HepG2 (cell line): ENCODE measurements around the gene PGA3. TPM values are rescaled to one million over a fixed set of nuclear protein-coding genes. Genes with fewer than 3 reads are reported as not detected.
A peak's percentile ranks its signal among the peaks of the same experiment; 100 is the strongest.

Source experiments
- ATRX ChIP-seq: sonication (generic); formaldehyde crosslinking; IDR thresholded peaks from 2 replicates; pipeline ENCODE4 v1.4.0; 2020; ENCODE audit warnings: missing genetic modification reagents, borderline replicate concordance
- KAT2B ChIP-seq: fragments of 150-350 bp; IDR thresholded peaks from 2 replicates; pipeline ENCODE4 v1.6.1; 2014; ENCODE audit warnings: low read depth, low read length, borderline replicate concordance
- NFYC ChIP-seq: IDR thresholded peaks from 2 replicates; pipeline ENCODE4 v1.6.1; 2016; ENCODE audit warnings: missing genetic modification reagents, missing compliant biosample characterization
- NR2F6 ChIP-seq, 2 experiments: IDR thresholded peaks; 2 replicates each; pipeline ENCODE4 v1.6.1; 2016; ENCODE audit warnings: antibody characterized with exemption in 1 of 2, mild to moderate bottlenecking in 1 of 2
- POLR2AphosphoS2 ChIP-seq: IDR thresholded peaks from 2 replicates; pipeline ENCODE4 v1.6.1; 2011; ENCODE audit warnings: low read depth, low read length, improper control_type of control experiment
- PRPF4 ChIP-seq: fragments of 200-400 bp; formaldehyde crosslinking; IDR thresholded peaks from 2 replicates; pipeline ENCODE4 v1.6.1; 2016; ENCODE audit warnings: low read length, low read depth; ENCODE audit not compliant: poor library complexity, severe bottlenecking
- SIN3B ChIP-seq: fragments of 150-350 bp; IDR thresholded peaks from 2 replicates; pipeline ENCODE4 v1.6.1; 2014; ENCODE audit warnings: low read length
- SOX5 ChIP-seq: IDR thresholded peaks from 2 replicates; pipeline ENCODE4 v1.6.1; 2016; ENCODE audit warnings: borderline replicate concordance
- TARDBP ChIP-seq: sonication (generic); formaldehyde crosslinking; IDR thresholded peaks from 2 replicates; pipeline ENCODE4 v1.8.0; 2022; ENCODE audit warnings: mild to moderate bottlenecking, missing genetic modification reagents
- TGIF2 ChIP-seq: IDR thresholded peaks from 2 replicates; pipeline ENCODE4 v1.6.1; 2016; ENCODE audit warnings: control low read depth, missing compliant biosample characterization
- ZMYM4 ChIP-seq: sonication (generic); formaldehyde crosslinking; IDR thresholded peaks from 2 replicates; pipeline ENCODE4 v1.8.1; 2023; ENCODE audit warnings: mild to moderate bottlenecking, missing genetic modification reagents
- ZNF20 ChIP-seq: sonication (generic); formaldehyde crosslinking; IDR thresholded peaks from 2 replicates; pipeline ENCODE4 v1.4.0; 2020; ENCODE audit warnings: mild to moderate bottlenecking, moderate library complexity, missing genetic modification reagents
- ZNF3 ChIP-seq: IDR thresholded peaks from 2 replicates; pipeline ENCODE4 v1.7.0; 2017; ENCODE audit warnings: inconsistent platforms
- ZNF343 ChIP-seq: sonication (generic); formaldehyde crosslinking; IDR thresholded peaks from 2 replicates; pipeline ENCODE4 v1.4.0; 2020; ENCODE audit warnings: mild to moderate bottlenecking, missing genetic modification reagents
- ZNF562 ChIP-seq: sonication (generic); formaldehyde crosslinking; IDR thresholded peaks from 2 replicates; pipeline ENCODE4 v1.8.0; 2022; ENCODE audit warnings: missing genetic modification reagents, borderline replicate concordance
- ZNF780A ChIP-seq: sonication (generic); formaldehyde crosslinking; IDR thresholded peaks from 2 replicates; pipeline ENCODE4 v1.8.0; 2022; ENCODE audit warnings: mild to moderate bottlenecking, missing genetic modification reagents, moderate library complexity
- ZNF841 ChIP-seq: sonication (generic); formaldehyde crosslinking; IDR thresholded peaks from 2 replicates; pipeline ENCODE4 v1.8.1; 2023; ENCODE audit warnings: missing genetic modification reagents, borderline replicate concordance
- polyA plus RNA-seq, 8 experiments: library from polyadenylated mRNA; depleted of rRNA in 3 of 8; stranded (reverse) in 7 of 8; unstranded in 1 of 8; fragments of >200 nt; fragmentation: Illumina TruSeq in 4 of 8; extraction: Trizol in 4 of 8; gene quantifications; 2 replicates each; pipeline versions ENCODE4 v1.2.1 to v1.2.3, GENCODE V29; 2011 to 2016; ENCODE audit warnings: low read depth in 4 of 8, missing spikeins in 1 of 8, mixed read lengths in 1 of 8; ENCODE audit not compliant: insufficient read depth in 1 of 8
- total RNA-seq, 5 experiments: library from RNA; depleted of rRNA; stranded (reverse); fragments of >200 nt; fragmentation: Illumina TruSeq; extraction: Trizol; gene quantifications; 2 replicates each; pipeline ENCODE4 v1.2.3, GENCODE V29; 2016; ENCODE audit warnings: low read depth in 1 of 5
- TF ChIP-seq, protein P1 (sequence below): IDR thresholded peaks from 2 replicates; pipeline ENCODE4 v1.6.1; 2016; ENCODE audit warnings: low read depth, control low read depth
- TF ChIP-seq, protein P2 (sequence below): sonication (generic); formaldehyde crosslinking; conservative IDR thresholded peaks from 2 replicates; pipeline ENCODE4 v1.4.0; 2020; ENCODE audit warnings: mild to moderate bottlenecking, missing genetic modification reagents, moderate library complexity
- TF ChIP-seq, protein P3 (sequence below): sonication (generic); formaldehyde crosslinking; IDR thresholded peaks from 2 replicates; pipeline ENCODE4 v1.8.0; 2022; ENCODE audit warnings: missing genetic modification reagents, mild to moderate bottlenecking, inconsistent platforms, borderline replicate concordance
- TF ChIP-seq, protein P4 (sequence below): IDR thresholded peaks from 2 replicates; pipeline ENCODE4 v1.6.1; 2016; ENCODE audit warnings: mild to moderate bottlenecking, missing biosample characterization, missing genetic modification reagents
- TF ChIP-seq, protein P5 (sequence below): sonication (generic); formaldehyde crosslinking; IDR thresholded peaks from 2 replicates; pipeline ENCODE4 v1.8.1; 2023; ENCODE audit warnings: mild to moderate bottlenecking, missing genetic modification reagents

Gene PGA3
- total and polyA plus RNA-seq, 2 of the 13 experiments (the other 11 are each of a cell fraction or from before 2014, with no cell fraction given): not detected

DNA sequence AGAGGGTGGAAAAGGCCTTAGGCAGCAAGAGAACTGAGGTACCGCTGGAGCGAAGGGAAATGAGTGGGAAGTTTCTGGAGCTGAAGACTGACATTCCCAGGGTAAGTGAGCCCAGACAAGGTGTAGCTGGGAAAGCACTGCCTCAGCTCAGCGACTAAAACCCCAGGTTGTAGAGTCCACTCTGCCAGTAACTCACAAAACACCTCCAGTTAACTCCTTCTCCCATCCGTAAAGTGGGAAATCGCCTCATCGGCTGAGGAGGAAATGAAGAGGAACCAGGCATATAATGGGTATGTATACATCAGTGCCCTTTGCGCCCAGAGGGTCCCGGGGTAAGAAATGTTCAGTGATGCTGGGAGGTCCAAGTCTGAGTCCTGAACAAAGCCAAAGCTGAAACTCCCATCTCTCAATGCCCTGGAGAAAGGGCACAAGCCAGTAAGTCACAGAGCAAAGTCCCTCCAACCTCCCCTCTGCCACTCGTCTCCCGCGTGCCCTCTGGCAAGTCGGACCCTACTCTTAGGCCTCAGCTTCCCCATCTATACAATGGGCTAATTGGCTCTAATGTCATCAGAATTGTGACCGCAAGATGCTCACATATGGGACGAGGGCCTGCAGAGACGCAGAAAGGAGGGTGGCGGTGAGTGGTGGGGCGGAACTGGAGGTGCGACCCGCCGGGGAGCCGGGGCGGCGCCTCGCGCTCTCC lies 42.7 kb upstream of the PGA3 start (continued):
- TF ChIP-seq, protein P1, sequence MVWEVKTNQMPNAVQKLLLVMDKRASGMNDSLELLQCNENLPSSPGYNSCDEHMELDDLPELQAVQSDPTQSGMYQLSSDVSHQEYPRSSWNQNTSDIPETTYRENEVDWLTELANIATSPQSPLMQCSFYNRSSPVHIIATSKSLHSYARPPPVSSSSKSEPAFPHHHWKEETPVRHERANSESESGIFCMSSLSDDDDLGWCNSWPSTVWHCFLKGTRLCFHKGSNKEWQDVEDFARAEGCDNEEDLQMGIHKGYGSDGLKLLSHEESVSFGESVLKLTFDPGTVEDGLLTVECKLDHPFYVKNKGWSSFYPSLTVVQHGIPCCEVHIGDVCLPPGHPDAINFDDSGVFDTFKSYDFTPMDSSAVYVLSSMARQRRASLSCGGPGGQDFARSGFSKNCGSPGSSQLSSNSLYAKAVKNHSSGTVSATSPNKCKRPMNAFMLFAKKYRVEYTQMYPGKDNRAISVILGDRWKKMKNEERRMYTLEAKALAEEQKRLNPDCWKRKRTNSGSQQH: no peak; the same call in 1 of the 2 replicates
- TF ChIP-seq, protein P2, sequence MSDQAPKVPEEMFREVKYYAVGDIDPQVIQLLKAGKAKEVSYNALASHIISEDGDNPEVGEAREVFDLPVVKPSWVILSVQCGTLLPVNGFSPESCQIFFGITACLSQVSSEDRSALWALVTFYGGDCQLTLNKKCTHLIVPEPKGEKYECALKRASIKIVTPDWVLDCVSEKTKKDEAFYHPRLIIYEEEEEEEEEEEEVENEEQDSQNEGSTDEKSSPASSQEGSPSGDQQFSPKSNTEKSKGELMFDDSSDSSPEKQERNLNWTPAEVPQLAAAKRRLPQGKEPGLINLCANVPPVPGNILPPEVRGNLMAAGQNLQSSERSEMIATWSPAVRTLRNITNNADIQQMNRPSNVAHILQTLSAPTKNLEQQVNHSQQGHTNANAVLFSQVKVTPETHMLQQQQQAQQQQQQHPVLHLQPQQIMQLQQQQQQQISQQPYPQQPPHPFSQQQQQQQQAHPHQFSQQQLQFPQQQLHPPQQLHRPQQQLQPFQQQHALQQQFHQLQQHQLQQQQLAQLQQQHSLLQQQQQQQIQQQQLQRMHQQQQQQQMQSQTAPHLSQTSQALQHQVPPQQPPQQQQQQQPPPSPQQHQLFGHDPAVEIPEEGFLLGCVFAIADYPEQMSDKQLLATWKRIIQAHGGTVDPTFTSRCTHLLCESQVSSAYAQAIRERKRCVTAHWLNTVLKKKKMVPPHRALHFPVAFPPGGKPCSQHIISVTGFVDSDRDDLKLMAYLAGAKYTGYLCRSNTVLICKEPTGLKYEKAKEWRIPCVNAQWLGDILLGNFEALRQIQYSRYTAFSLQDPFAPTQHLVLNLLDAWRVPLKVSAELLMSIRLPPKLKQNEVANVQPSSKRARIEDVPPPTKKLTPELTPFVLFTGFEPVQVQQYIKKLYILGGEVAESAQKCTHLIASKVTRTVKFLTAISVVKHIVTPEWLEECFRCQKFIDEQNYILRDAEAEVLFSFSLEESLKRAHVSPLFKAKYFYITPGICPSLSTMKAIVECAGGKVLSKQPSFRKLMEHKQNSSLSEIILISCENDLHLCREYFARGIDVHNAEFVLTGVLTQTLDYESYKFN: peak; percentile 48
- TF ChIP-seq, protein P3, sequence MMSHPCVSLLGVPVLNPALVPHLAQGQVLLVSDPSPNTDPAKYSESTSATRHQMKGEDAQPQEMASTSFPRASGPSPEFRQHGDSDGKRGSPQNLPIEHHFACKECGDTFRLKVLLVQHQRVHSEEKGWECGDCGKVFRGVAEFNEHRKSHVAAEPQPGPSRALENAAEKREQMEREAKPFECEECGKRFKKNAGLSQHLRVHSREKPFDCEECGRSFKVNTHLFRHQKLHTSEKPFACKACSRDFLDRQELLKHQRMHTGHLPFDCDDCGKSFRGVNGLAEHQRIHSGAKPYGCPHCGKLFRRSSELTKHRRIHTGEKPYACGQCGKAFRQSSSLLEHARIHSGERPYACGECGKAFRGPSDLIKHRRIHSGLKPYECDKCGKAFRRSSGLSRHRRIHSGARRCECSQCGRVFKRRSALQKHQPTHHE: 0 out of 2 replicates have a peak, but pooled peaks have one; percentile 66
- TF ChIP-seq TGIF2: no peak
- 0 out of 2 replicates have a peak, but pooled peaks have one; percentile 40 for TF ChIP-seq ZMYM4 (CRISPR knock-in tag)
- TF ChIP-seq NR2F6 (IDR thresholded peaks at IDR 0.05): no peak
- no peak for TF ChIP-seq NR2F6 (CRISPR knock-in tag; IDR thresholded peaks at IDR 0.05)
- no peak for TF ChIP-seq KAT2B
- no peak for TF ChIP-seq SIN3B
- no peak for TF ChIP-seq TARDBP
- TF ChIP-seq, protein P4, sequence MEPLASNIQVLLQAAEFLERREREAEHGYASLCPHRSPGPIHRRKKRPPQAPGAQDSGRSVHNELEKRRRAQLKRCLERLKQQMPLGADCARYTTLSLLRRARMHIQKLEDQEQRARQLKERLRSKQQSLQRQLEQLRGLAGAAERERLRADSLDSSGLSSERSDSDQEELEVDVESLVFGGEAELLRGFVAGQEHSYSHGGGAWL (CRISPR knock-in tag): no peak
- TF ChIP-seq ZNF562 (CRISPR knock-in tag): no peak
- no peak for TF ChIP-seq ATRX (CRISPR knock-in tag)
- TF ChIP-seq ZNF20: no peak
- TF ChIP-seq ZNF780A (CRISPR knock-in tag): no peak
- no peak for TF ChIP-seq ZNF841
- TF ChIP-seq, protein P5, sequence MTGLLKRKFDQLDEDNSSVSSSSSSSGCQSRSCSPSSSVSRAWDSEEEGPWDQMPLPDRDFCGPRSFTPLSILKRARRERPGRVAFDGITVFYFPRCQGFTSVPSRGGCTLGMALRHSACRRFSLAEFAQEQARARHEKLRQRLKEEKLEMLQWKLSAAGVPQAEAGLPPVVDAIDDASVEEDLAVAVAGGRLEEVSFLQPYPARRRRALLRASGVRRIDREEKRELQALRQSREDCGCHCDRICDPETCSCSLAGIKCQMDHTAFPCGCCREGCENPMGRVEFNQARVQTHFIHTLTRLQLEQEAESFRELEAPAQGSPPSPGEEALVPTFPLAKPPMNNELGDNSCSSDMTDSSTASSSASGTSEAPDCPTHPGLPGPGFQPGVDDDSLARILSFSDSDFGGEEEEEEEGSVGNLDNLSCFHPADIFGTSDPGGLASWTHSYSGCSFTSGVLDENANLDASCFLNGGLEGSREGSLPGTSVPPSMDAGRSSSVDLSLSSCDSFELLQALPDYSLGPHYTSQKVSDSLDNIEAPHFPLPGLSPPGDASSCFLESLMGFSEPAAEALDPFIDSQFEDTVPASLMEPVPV (CRISPR knock-in tag): no peak
- TF ChIP-seq NFYC: no peak
- TF ChIP-seq ZNF3 (CRISPR knock-in tag): no peak
- TF ChIP-seq ZNF343 (CRISPR knock-in tag): no peak
- TF ChIP-seq POLR2AphosphoS2: no peak
- TF ChIP-seq PRPF4: no peak
- 0 out of 2 replicates have a peak, but pooled peaks have one; percentile 8 for TF ChIP-seq SOX5 (CRISPR knock-in tag)
